Measurements from ENCODE around the gene BMAL1. TPM values are rescaled to one million over a fixed set of nuclear protein-coding genes. Genes with fewer than 3 reads are reported as not detected.

The BMAL1 gene
- total RNA-seq, 1 experiment from 2014 or later = 10.9 TPM

GRCh38 chr11:13308704-13309103 is 31.1 kb downstream of the BMAL1 start:
- ATAC-seq (no peak), DNase-seq (no peak)
- Histone ChIP-seq H3K4me2 (ENCODE audit: low read length) (no peak overlapping the region), H3K27ac (ENCODE audit: low read length) (no peak overlapping the region), H3K9ac (ENCODE audit: low read length) (no peak overlapping the region), H3K27me3 (ENCODE audit: low read length) (no peaks in the 10 kb centered on the region), H3K4me1 (ENCODE audit: insufficient read depth, low read length) (no peaks in the 10 kb centered on the region), H2AFZ (ENCODE audit: low read length) (no peak overlapping the region), H4K20me1 (ENCODE audit: low read length) (no peaks in the 10 kb centered on the region), H3K9me2 (replicated peaks; ENCODE audit: low read length) (no peaks in the 10 kb centered on the region), H3K9me3 (ENCODE audit: low read length) (no peaks in the 10 kb centered on the region), H3K4me3 (ENCODE audit: low read length) (no peak overlapping the region), H3F3A (ENCODE audit: low read length, unreplicated experiment) (no peaks in the 10 kb centered on the region), H3K36me3 (ENCODE audit: low read depth, low read length) (no peaks in the 10 kb centered on the region), H3K79me2 (ENCODE audit: low read length) (no peaks in the 10 kb centered on the region)
- CTCF ChIA-PET = no interaction called here
- no TSS peak for BruUV-seq (replicated peaks)
- TF ChIP-seq, protein P1, sequence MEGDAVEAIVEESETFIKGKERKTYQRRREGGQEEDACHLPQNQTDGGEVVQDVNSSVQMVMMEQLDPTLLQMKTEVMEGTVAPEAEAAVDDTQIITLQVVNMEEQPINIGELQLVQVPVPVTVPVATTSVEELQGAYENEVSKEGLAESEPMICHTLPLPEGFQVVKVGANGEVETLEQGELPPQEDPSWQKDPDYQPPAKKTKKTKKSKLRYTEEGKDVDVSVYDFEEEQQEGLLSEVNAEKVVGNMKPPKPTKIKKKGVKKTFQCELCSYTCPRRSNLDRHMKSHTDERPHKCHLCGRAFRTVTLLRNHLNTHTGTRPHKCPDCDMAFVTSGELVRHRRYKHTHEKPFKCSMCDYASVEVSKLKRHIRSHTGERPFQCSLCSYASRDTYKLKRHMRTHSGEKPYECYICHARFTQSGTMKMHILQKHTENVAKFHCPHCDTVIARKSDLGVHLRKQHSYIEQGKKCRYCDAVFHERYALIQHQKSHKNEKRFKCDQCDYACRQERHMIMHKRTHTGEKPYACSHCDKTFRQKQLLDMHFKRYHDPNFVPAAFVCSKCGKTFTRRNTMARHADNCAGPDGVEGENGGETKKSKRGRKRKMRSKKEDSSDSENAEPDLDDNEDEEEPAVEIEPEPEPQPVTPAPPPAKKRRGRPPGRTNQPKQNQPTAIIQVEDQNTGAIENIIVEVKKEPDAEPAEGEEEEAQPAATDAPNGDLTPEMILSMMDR (conservative IDR thresholded peaks at IDR 0.05; ENCODE audit: low read depth, low read length) = no peak
- no peak for TF ChIP-seq EZH2phosphoT487 (IDR thresholded peaks at IDR 0.05; ENCODE audit: borderline replicate concordance, low read length)
- TF ChIP-seq EZH2 (IDR thresholded peaks at IDR 0.05; ENCODE audit: low read length, unreplicated experiment) = no peak
- POLR2A ChIA-PET (ENCODE audit: unreplicated experiment) = no interaction called here
- intact Hi-C loops (cut with micrococcal nuclease) = no loop called here

DNA sequence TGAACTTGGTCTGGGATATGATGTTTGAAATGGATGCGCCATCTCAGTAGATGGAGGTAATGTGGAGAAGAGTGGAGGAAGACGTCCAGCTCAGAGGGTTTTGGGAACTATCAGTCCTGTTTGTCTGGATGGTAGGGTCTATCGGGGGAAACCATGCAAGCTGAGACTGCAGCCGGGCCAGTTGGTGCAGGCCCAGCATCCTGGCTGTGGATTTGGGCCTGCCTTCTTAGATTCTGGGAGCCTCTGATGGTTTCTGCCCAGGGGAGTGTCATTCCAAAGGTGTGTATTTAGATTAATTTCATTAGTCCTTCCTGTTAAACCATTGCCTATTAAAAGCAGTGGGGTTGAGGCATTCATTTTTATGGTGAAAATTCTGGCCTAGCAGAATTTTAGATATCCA is 31.6 kb downstream of the BMAL1 start:
- no peak overlapping the region for H2AFZ ChIP-seq (ENCODE audit: low read length)
- H3K9ac ChIP-seq (ENCODE audit: low read length) = no peak overlapping the region
- no TSS peak for BruUV-seq (replicated peaks)
- no peaks in the 10 kb centered on the region for H3K27me3 ChIP-seq (ENCODE audit: low read length)
- H3K4me3 ChIP-seq (ENCODE audit: low read length) = no peak overlapping the region
- H3K9me3 ChIP-seq (ENCODE audit: low read length) = no peaks in the 10 kb centered on the region
- DNase-seq = no peak
- no peaks in the 10 kb centered on the region for H4K20me1 ChIP-seq (ENCODE audit: low read length)
- ChIA-PET CTCF (no interaction called here), POLR2A (ENCODE audit: unreplicated experiment) (no interaction called here)
- H3F3A ChIP-seq (ENCODE audit: low read length, unreplicated experiment) = no peaks in the 10 kb centered on the region
- H3K4me1 ChIP-seq (ENCODE audit: insufficient read depth, low read length) = no peaks in the 10 kb centered on the region
- TF ChIP-seq, protein P1 (conservative IDR thresholded peaks at IDR 0.05; ENCODE audit: low read depth, low read length) = no peak
- TF ChIP-seq EZH2 (IDR thresholded peaks at IDR 0.05; ENCODE audit: low read length, unreplicated experiment) = no peak
- no peak for TF ChIP-seq EZH2phosphoT487 (IDR thresholded peaks at IDR 0.05; ENCODE audit: borderline replicate concordance, low read length)
- intact Hi-C loops (cut with micrococcal nuclease) = no loop called here
- H3K4me2 ChIP-seq (ENCODE audit: low read length) = no peak overlapping the region
- ATAC-seq = no peak
- H3K9me2 ChIP-seq (replicated peaks; ENCODE audit: low read length) = no peaks in the 10 kb centered on the region
- no peak overlapping the region for H3K27ac ChIP-seq (ENCODE audit: low read length)
- no peaks in the 10 kb centered on the region for H3K79me2 ChIP-seq (ENCODE audit: low read length)
- H3K36me3 ChIP-seq (ENCODE audit: low read depth, low read length) = no peaks in the 10 kb centered on the region

DNA sequence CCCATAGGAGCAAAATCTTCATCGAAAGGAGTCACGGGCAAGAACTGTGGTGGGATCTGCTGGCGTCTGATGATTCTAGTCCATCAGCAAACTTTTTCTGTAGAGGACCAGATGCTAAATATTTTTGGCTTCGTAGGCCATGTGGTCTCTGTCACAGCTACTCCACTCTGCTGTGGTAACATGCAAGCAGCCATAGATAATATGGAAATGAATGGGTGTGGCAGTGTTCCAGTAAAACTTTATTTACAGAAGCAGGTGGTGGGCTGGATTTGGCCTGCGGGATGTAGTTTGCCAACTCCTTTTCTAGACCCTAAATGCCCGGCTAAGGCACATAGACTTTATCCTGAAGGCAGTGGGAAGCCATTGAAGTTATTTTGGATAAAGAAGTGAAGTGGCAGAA is 32.9 kb downstream of the BMAL1 start:
- CTCF ChIA-PET = no interaction called here
- no TSS peak for BruUV-seq (replicated peaks)
- DNase-seq (no peak), ATAC-seq (no peak)
- H3K79me2 ChIP-seq (ENCODE audit: low read length) = no peaks in the 10 kb centered on the region
- no peak overlapping the region for H3K9ac ChIP-seq (ENCODE audit: low read length)
- no peaks in the 10 kb centered on the region for H3K9me2 ChIP-seq (replicated peaks; ENCODE audit: low read length)
- H3K4me2 ChIP-seq (ENCODE audit: low read length) = no peak overlapping the region
- POLR2A ChIA-PET (ENCODE audit: unreplicated experiment) = no interaction called here
- no peaks in the 10 kb centered on the region for H3K36me3 ChIP-seq (ENCODE audit: low read depth, low read length)
- no peaks in the 10 kb centered on the region for H4K20me1 ChIP-seq (ENCODE audit: low read length)
- intact Hi-C loops (cut with micrococcal nuclease) = no loop called here
- TF ChIP-seq EZH2phosphoT487 (IDR thresholded peaks at IDR 0.05; ENCODE audit: borderline replicate concordance, low read length) = no peak
- TF ChIP-seq EZH2 (IDR thresholded peaks at IDR 0.05; ENCODE audit: low read length, unreplicated experiment) = no peak
- no peak overlapping the region for H3K27ac ChIP-seq (ENCODE audit: low read length)
- H3K4me3 ChIP-seq (ENCODE audit: low read length) = no peak overlapping the region
- no peak overlapping the region for H2AFZ ChIP-seq (ENCODE audit: low read length)
- no peaks in the 10 kb centered on the region for H3K27me3 ChIP-seq (ENCODE audit: low read length)
- H3K4me1 ChIP-seq (ENCODE audit: insufficient read depth, low read length) = no peaks in the 10 kb centered on the region
- no peaks in the 10 kb centered on the region for H3F3A ChIP-seq (ENCODE audit: low read length, unreplicated experiment)
- H3K9me3 ChIP-seq (ENCODE audit: low read length) = no peaks in the 10 kb centered on the region
